COR-L47 (cell line): ENCODE results near the gene MEIOB.
A peak's percentile ranks its signal among the peaks of the same experiment; 100 is the strongest.
"Not testable (repeated sequence)": the region's sequence is repeated elsewhere in the genome, so short reads cannot be mapped to it uniquely, and the experiment has no call there.

Experiments used
- DNase-seq: peaks from one replicate; lab custom pipeline; 2025; lab: John Stamatoyannopoulos, UW

The MEIOB gene

GRCh38 chr16:1871974-1872635 is at the start of gene MEIOB:
Gene MEIOB (minus strand): TSS chr16:1872164. CDS start chr16:1868175, 3,989 bp downstream.
- no peak for DNase-seq

- peak; percentile 10 for DNase-seq
Measured at GRCh38 chr16:1920727-1921171, 48.8 kb upstream of the MEIOB start.

GRCh38 chr16:1920122-1920521 is 48.2 kb upstream of the MEIOB start:
- not testable (repeated sequence) for DNase-seq

GRCh38 chr16:1919327-1919998 is 47.5 kb upstream of the MEIOB start:
- no peak for DNase-seq

- DNase-seq = no peak
Measured at GRCh38 chr16:1918351-1919326, 46.7 kb upstream of the MEIOB start, which contains the start of gene HS3ST6. Gene HS3ST6 (minus strand): TSS chr16:1918415. CDS start chr16:1918323, 92 bp downstream.

GRCh38 chr16:1917665-1918350 is 45.8 kb upstream of the MEIOB start:
- DNase-seq = no peak

- no peak for DNase-seq
Measured at GRCh38 chr16:1917056-1917664, 45.2 kb upstream of the MEIOB start.

- DNase-seq = no peak
Measured at GRCh38 chr16:1916640-1916990, 44.7 kb upstream of the MEIOB start.

- no peak for DNase-seq
Measured at GRCh38 chr16:1915732-1916639, 44.0 kb upstream of the MEIOB start.

GRCh38 chr16:1914988-1915387 is 43.0 kb upstream of the MEIOB start:
- no peak for DNase-seq

- no peak for DNase-seq
Measured at GRCh38 chr16:1914084-1914608, 42.2 kb upstream of the MEIOB start.

- peak; percentile 80 for DNase-seq
Measured at GRCh38 chr16:1913327-1914083, 41.5 kb upstream of the MEIOB start.

GRCh38 chr16:1912215-1912543 is 40.2 kb upstream of the MEIOB start:
- DNase-seq = no peak

- no peak for DNase-seq
Measured at GRCh38 chr16:1911467-1912214, 39.7 kb upstream of the MEIOB start.

GRCh38 chr16:1909561-1910231 is 37.7 kb upstream of the MEIOB start:
- DNase-seq = peak; percentile 15

- no peak for DNase-seq
Measured at GRCh38 chr16:1908983-1909382, 37.0 kb upstream of the MEIOB start.

- no peak for DNase-seq
Measured at GRCh38 chr16:1908184-1908583, 36.2 kb upstream of the MEIOB start.

- no peak for DNase-seq
Measured at GRCh38 chr16:1907226-1907860, 35.4 kb upstream of the MEIOB start.
